K562 treated with DMSO at 1 percent for 24 hours (cell line): ENCODE measurements around the gene ZNF420. TPM values are rescaled to one million over a fixed set of nuclear protein-coding genes. Genes with fewer than 3 reads are reported as not detected.

Experiments used
- total RNA-seq: library from RNA; unstranded; fragments of 300-600 nt; gene quantifications from 2 replicates; pipeline ENCODE4 v1.2.3, GENCODE V29; 2022; ENCODE audit warnings: low read depth; ENCODE audit not compliant: insufficient read depth

Gene ZNF420
- 2.8 and 4.2 TPM in 2 replicates for total RNA-seq

DNA sequence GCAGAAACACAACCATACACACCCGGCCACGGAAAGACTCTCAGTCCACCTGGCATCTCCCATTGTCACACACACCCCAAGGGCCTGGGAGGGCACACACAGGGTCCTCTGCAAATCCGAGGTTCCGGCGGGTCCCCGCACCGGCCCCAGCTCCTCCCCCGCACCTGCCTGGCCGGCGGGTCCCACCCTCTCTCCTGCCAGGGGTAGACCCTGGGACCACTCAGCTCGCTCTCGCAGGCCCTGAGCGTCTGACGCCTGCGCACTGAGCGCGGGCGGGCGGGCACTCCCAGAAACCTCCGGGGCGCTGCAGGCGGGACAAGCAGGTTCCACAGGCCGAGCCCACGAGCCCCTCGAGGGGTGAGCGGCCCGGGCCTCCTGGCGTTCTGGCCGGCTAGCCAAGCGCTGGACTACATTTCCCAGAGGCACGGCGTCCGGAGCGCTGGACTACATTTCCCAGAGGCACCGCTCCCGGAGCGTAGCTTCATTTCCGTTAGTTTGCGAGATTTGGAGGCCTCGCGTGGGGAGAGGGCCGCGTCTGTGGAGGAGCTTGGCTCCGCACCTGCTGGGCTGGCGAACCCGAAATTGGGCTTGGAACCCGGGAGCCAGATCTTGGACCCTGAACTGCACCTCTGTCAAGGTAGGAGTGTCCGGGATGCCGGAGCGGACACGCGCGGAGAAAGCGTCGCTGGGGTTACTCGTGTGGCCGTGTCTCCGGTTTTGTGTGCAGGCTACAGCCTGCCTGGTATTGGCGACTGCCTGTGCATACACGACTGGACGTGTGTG lies at the start of gene ZNF420:
ZNF420 (plus strand) TSS at position 500 of the 783 bp plus-strand sequence. CDS start 10,686 bp downstream, outside the sequence.

DNA sequence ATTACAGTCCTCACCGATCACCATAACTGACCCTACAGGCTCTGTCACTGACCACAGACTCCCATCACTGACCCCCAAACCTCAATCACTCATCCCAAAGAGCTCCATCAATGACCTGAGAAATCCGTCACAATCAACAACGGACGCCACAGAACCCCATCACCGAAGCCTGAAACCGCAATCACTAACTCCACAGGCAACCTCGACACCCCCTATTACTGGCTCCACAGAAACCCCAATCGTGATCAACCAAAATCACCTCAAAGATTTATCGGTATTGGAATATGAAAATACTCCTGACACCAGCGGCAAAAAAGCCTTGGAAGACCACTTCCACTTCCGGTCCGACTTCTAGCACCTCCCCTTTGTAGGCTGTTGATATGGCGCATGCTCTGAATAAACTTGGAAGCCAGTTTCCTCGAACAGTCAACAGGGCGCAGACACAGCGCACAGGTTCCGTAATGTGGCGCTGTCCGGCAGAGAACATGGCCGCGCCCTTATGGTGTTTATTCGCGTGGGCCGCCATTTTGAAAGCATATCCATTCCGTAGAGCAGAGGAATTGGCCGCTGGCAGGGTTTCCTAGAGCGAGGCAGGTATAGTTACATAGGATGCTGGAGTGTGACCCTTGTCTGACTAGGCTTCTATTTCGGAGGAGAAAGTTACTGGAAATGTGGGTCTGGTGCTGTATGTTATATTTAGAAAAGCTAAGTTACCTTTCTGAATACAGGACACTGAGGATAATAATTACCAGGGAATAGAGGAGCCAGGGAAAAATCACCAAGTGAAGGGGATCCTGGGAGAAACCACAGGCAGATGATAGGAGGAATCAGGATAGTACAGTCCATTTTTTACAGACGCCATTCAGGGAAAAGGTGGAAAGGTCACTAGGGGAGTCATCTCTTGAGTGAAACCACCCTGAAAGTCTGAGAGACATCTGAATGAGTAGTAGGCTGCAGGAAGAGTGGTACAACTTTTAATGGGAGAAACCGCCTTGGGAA lies 94.4 kb downstream of the ZNF420 start, which contains the start of gene ZNF585A:
ZNF585A (minus strand) TSS at position 328 of the 999 bp plus-strand sequence. CDS start 2,785 bp downstream, outside the sequence.

Other genes starting within 250 kb of the ZNF420 start
- 0.64 and 2.1 TPM in 2 replicates for gene ZNF790, start 240.0 kb upstream of the ZNF420 start, total RNA-seq
- 0.21 and 1.3 TPM in 2 replicates for gene ZNF345, start 227.6 kb upstream of the ZNF420 start, total RNA-seq
- 0.15 TPM in 1 of 2 replicates, not detected in the other for gene ZNF829, start 162.1 kb upstream of the ZNF420 start, total RNA-seq
- 0.17 TPM in 1 of 2 replicates, not detected in the other for gene ZNF568, start 162.1 kb upstream of the ZNF420 start, total RNA-seq
- gene ZNF585A, start 94.3 kb downstream of the ZNF420 start, total RNA-seq, result 6.3 and 9.2 TPM in 2 replicates
- gene ZNF585B, start 132.1 kb downstream of the ZNF420 start, total RNA-seq, result 2.0 and 3.4 TPM in 2 replicates
- 1.6 and 2.4 TPM in 2 replicates for gene ZNF383, start 139.8 kb downstream of the ZNF420 start, total RNA-seq